Esophagus muscularis mucosa (tissue), 4 donors: Measurements from ENCODE around the gene TMEM44. TPM values are rescaled to one million over a fixed set of nuclear protein-coding genes. Genes with fewer than 3 reads are reported as not detected.

Experiments
- DNase-seq: peaks from one replicate; pipeline ENCODE4 v3.0.0-alpha.2; 2017; ENCODE audit errors: extremely low spot score
- H3K27ac ChIP-seq, 4 donors: fragments of 200-600 bp; sonication (generic); replicated peaks in 1 of 4; 1 replicate in 3 of 4; 2 replicates in 1 of 4; pipeline ENCODE4 v1.5.1; 2016 to 2019; ENCODE audit warnings: mild to moderate bottlenecking in 1 of 4
- H3K27me3 ChIP-seq, 4 donors: fragments of 200-600 bp; sonication (generic); one replicate each; pipeline versions ENCODE4 v1.5.1 to v1.6.0; 2016 to 2019
- H3K36me3 ChIP-seq, 4 donors: fragments of 200-600 bp; sonication (generic); one replicate each; pipeline ENCODE4 v1.5.1; 2016 to 2019
- H3K4me1 ChIP-seq, 4 donors: fragments of 200-600 bp; sonication (generic); one replicate each; pipeline ENCODE4 v1.5.1; 2016 to 2019
- H3K4me3 ChIP-seq, 4 donors: fragments of 200-600 bp; sonication (generic); 1 replicate in 2 of 4; 2 replicates in 2 of 4; pipeline ENCODE4 v1.5.1; 2016 to 2019; ENCODE audit warnings: mild to moderate bottlenecking in 4 of 4, moderate library complexity in 1 of 4
- H3K9me3 ChIP-seq, 4 donors: fragments of 200-600 bp; sonication (generic); 1 replicate in 3 of 4; 2 replicates in 1 of 4; pipeline ENCODE4 v1.5.1; 2016 to 2019
- CTCF ChIP-seq, 3 experiments: fragments of 200-600 bp in 2 of 3; fragments of 450-650 bp in 1 of 3; sonication (generic) in 2 of 3; IDR thresholded peaks; one replicate each; pipeline ENCODE4 v1.5.1; 2017 to 2019; ENCODE audit warnings: antibody characterized with exemption in 3 of 3, mild to moderate bottlenecking in 2 of 3, moderate library complexity in 1 of 3
- EP300 ChIP-seq: sonication (generic); formaldehyde crosslinking; IDR thresholded peaks from one replicate; pipeline ENCODE4 v1.6.1; 2017; ENCODE audit warnings: antibody characterized with exemption
- POLR2A ChIP-seq: fragments of 450-650 bp; IDR thresholded peaks from one replicate; pipeline ENCODE4 v1.6.1; 2017; ENCODE audit warnings: antibody characterized with exemption, moderate library complexity, mild to moderate bottlenecking, low read depth
- POLR2AphosphoS5 ChIP-seq, 2 donors: sonication (generic); formaldehyde crosslinking; IDR thresholded peaks; one replicate each; pipeline ENCODE4 v1.6.1; 2017; ENCODE audit warnings: antibody characterized with exemption in 2 of 2
- WGBS: methylation state at CpG from one replicate; pipeline ENCODE4 v1.1.5; 2018; 5-methylcytosine and 5-hydroxymethylcytosine counted together
- intact Hi-C: fragments of 100-400 bp; cut with DNase I; formaldehyde crosslinking; loops from one replicate; pipeline ENCODE4 v1.15.1; 2023
- total RNA-seq, 4 donors: library from RNA; depleted of rRNA; stranded (reverse); fragments of >200 nt; gene quantifications; one replicate each; pipeline versions ENCODE4 v1.1.0 to v1.2.1, GENCODE V29; 2016

The TMEM44 gene
- total RNA-seq, 4 donors from 2014 or later, result 3.3 to 10.8 (median 9.3) TPM

DNA sequence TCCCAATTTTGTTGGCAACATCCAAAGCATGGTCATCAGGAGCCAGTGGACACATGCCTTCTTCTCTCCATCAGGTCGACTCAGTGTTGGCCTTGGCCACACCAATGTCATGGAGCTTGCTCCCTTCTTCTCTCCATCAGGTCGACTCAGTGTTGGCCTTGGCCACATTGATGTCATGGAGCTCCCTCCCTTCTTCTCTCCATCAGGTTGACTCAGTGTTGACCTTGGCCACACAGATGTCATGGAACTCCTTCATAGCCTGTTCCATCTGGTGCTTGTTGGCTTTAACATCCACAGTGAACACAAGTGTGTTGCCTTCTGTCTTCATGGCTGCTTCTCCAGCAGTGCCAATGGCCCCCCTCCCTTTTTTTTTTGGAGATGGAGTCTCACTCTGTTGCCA, 70.2 kb downstream of the TMEM44 start:
- Histone ChIP-seq H3K9me3 (no peaks in the 10 kb centered on the region), H3K27ac (no peak overlapping the region), H3K36me3 (no peaks in the 10 kb centered on the region), H3K4me1 (no peaks in the 10 kb centered on the region), H3K4me3 (no peak overlapping the region), H3K27me3 (no peaks in the 10 kb centered on the region)
- no peak for TF ChIP-seq POLR2AphosphoS5 (IDR thresholded peaks at IDR 0.05)
- TF ChIP-seq CTCF (IDR thresholded peaks at IDR 0.05), result no peak
- TF ChIP-seq POLR2A, result no peak
- no peak for TF ChIP-seq EP300
- intact Hi-C loops, result no loop called here
- WGBS, result 80% methylated on average over 2 of the region's 2 CpGs
- DNase-seq, result no peak

DNA sequence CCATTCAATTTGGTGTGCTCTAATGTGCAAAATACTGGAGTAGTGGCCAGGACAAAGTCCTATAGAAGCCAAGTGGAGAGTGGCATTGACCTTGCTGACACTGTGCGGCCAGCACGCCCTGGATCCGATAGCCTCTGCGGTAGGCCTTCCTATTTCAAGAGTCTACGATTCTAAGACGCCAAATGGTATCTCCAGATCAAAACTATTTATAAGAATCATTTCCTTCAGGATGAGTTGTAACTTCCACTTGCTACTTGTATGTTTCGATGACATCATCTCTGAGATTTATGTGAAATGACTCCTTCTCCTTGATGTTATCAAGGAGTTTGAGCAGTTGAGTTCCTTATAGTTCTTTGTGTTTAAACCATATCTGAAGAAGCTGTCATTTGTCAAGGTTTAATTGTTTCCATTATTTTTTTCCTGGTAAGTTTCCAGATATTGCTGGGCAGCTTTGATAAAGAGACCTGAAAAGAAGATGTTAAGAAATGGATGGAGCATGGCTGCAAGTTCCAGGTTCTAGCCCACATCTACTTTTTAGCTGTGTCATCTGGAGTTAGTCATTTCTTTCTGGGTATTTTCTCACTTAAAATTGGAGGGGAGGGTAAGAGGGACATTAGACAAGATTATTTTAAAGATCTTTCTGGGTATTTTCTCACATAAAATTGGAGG, 71.8 kb downstream of the TMEM44 start:
- H3K9me3 ChIP-seq, result no peaks in the 10 kb centered on the region
- no peak for DNase-seq
- no peaks in the 10 kb centered on the region for H3K27me3 ChIP-seq
- H3K36me3 ChIP-seq, result no peaks in the 10 kb centered on the region
- 85% methylated on average over 7 of the region's 7 CpGs for WGBS
- intact Hi-C loops, result no loop called here
- TF ChIP-seq POLR2A, result no peak
- no peak for TF ChIP-seq POLR2AphosphoS5 (IDR thresholded peaks at IDR 0.05)
- no peak for TF ChIP-seq CTCF (IDR thresholded peaks at IDR 0.05)
- no peak for TF ChIP-seq EP300
- H3K4me3 ChIP-seq, result no peak overlapping the region
- no peak overlapping the region for H3K27ac ChIP-seq
- H3K4me1 ChIP-seq, result no peaks in the 10 kb centered on the region

DNA sequence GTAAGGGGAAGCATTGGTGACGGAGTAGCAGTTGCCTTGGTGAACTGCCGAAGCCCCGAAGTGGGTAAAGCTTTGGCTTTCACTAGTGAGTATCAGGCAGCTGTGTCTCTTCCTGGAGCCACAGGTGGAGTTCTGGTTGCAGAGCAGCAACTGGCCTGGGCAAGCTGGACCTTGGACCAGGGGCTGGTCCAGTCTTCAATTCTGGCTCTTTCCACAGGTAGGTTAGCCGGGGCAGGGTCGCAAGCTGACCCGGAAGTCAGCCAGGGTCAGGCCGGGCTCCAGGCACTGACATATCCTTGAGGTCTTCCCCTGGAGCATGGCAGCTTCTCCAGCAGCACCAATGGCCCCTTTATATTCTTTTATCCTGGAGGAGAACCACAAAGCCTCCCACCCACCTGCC, 73.2 kb downstream of the TMEM44 start:
- no peaks in the 10 kb centered on the region for H3K27me3 ChIP-seq
- whole genome bisulfite sequencing, result 100% methylated on average over 5 of the region's 7 CpGs
- H3K36me3 ChIP-seq, result no peaks in the 10 kb centered on the region
- TF ChIP-seq POLR2A (no peak), POLR2AphosphoS5 (IDR thresholded peaks at IDR 0.05) (no peak), EP300 (no peak)
- H3K27ac ChIP-seq, result no peak overlapping the region
- no peak for DNase-seq
- intact Hi-C loops, result no loop called here
- no peak overlapping the region for H3K4me3 ChIP-seq
- peaks cover 0 to 10% (median 2%) of the 10 kb centered on the region in 4 donors for H3K4me1 ChIP-seq
- H3K9me3 ChIP-seq, result no peaks in the 10 kb centered on the region

DNA sequence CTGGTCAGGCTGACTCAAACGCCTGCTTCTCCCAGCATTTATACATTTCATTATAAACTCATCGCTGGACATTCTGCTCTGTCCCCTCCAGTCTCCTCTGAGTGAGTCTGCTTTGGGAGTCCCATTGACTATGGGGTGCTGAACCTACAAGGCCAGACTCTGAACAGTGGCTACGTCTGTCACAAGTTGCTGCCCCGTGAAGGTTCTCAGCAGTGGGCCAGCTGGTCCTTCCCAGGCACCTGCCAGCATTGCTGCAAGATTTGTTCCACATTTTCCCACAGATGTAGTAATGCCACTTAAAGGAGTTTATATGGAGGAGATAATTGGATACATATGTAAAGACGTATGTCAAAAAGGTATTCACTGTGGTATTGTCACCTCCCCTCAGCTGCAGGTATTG, 73.7 kb downstream of the TMEM44 start:
- DNase-seq, result no peak
- peaks cover 0 to 12% (median 4%) of the 10 kb centered on the region in 4 donors for H3K4me1 ChIP-seq
- H3K4me3 ChIP-seq, result no peak overlapping the region
- WGBS, result 88% methylated on average over 5 of the region's 5 CpGs
- H3K27ac ChIP-seq, result no peak overlapping the region
- intact Hi-C loops, result no loop called here
- H3K27me3 ChIP-seq, result no peaks in the 10 kb centered on the region
- no peaks in the 10 kb centered on the region for H3K9me3 ChIP-seq
- TF ChIP-seq CTCF (IDR thresholded peaks at IDR 0.05) (no peak), POLR2AphosphoS5 (IDR thresholded peaks at IDR 0.05) (no peak), POLR2A (no peak), EP300 (no peak)
- no peaks in the 10 kb centered on the region for H3K36me3 ChIP-seq

DNA sequence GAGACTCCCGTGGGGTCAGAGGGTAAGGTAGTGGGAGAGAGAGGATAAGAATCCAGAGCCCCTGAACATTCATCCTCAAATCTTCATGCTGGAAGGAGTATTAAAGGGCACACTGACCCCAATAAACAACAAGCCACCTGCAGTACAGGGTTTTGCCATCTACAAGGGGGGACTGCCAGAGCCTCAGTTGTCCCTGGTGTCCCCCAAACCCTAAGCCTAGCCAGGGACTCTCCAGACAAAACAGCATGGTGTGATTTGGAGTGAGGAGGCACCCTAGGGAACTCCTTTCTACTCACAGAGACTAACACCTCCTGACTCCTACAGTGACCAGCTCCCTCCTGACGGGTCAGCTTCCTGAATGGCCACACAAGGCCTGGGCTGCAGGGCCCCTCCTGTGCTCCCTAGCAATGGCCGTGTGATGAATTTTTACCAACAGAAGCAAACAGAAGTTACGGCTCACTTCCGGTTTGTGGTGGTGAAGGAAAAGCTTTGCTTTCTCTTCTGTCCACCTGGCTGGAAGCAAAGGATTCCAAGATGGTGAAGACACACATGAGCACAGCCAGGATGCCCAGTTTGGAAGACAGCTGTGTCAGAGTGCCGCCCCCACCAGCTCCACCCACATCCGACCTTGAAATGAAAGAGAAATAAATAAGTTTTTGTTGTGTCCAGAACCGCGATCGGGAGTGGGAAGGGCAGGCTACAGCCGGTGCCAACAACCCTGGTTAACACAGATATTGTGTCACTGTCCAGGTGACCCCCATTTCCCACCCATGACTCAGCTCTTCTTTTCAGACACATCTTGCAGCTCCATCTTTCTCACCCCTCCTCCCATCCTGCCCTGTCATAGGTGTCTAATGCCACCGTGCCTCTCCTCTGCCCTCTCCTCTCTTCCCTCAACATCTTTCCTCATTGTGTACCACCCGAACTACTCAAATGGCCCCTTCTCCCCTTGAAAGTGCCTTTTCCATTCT, 76.8 kb downstream of the TMEM44 start:
- no peak overlapping the region for H3K27ac ChIP-seq
- no peak for DNase-seq
- H3K27me3 ChIP-seq, result no peaks in the 10 kb centered on the region
- TF ChIP-seq POLR2A (no peak), POLR2AphosphoS5 (IDR thresholded peaks at IDR 0.05) (no peak), CTCF (IDR thresholded peaks at IDR 0.05) (no peak), EP300 (no peak)
- no peaks in the 10 kb centered on the region for H3K36me3 ChIP-seq
- WGBS, result 62% methylated on average over 13 of the region's 13 CpGs
- peaks cover 0 to 14% (median 5%) of the 10 kb centered on the region in 4 donors for H3K4me1 ChIP-seq
- peak overlapping the region in 2 of 4 donors; percentile 8 to 20 for H3K4me3 ChIP-seq
- intact Hi-C loops, result no loop called here
- no peaks in the 10 kb centered on the region for H3K9me3 ChIP-seq
